Measurements from ENCODE around the gene ZNF598. TPM values are rescaled to one million over a fixed set of nuclear protein-coding genes. Genes with fewer than 3 reads are reported as not detected.
"Not testable (repeated sequence)": the region's sequence is repeated elsewhere in the genome, so short reads cannot be mapped to it uniquely, and the experiment has no call there.

Gene ZNF598
- total RNA-seq, 1 donor from 2014 or later = 14.5 TPM

DNA sequence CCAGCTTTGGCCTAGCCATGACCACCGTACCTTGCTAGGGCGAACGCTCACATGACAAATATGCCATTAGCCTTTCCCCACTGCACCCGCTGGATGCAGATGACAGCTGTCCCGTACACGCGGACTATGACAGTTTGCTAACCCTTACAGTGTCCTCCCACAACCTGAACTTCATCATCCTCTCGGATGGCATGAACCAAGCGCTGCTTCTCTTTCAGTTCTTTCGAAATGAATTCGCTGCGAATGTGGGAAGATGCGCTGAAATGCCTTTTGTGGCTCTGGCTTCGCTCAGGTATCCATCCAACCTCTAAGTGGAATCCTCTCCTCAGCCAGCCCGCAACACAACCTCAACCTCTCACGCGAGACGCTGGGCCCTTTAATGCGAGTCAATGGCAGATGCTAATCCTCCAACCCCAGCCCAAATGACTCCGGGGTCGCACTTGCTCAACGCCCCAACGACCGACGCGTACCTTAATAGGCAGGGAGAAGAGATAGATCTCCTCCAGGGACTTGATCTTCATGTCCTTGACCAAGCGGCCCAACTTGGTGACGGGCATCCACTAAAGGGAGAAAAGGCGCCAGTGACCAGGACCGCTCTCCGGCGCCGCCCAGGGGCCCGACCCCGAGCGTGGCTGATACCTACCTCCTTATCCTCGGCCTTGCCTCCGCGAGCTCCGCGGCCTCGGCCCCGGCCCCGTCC, 45.7 kb downstream of the ZNF598 start:
- intact Hi-C loops (cut with micrococcal nuclease) = no loop called here
- no peaks in the 10 kb centered on the region for H3K9me3 ChIP-seq (replicated peaks)
- DNase-seq = no peak
- peak overlapping the region; percentile 94 for H3K4me3 ChIP-seq
- peak overlapping the region; percentile 97 for H3K27ac ChIP-seq (replicated peaks)
- TF ChIP-seq, protein P1, sequence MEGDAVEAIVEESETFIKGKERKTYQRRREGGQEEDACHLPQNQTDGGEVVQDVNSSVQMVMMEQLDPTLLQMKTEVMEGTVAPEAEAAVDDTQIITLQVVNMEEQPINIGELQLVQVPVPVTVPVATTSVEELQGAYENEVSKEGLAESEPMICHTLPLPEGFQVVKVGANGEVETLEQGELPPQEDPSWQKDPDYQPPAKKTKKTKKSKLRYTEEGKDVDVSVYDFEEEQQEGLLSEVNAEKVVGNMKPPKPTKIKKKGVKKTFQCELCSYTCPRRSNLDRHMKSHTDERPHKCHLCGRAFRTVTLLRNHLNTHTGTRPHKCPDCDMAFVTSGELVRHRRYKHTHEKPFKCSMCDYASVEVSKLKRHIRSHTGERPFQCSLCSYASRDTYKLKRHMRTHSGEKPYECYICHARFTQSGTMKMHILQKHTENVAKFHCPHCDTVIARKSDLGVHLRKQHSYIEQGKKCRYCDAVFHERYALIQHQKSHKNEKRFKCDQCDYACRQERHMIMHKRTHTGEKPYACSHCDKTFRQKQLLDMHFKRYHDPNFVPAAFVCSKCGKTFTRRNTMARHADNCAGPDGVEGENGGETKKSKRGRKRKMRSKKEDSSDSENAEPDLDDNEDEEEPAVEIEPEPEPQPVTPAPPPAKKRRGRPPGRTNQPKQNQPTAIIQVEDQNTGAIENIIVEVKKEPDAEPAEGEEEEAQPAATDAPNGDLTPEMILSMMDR (IDR thresholded peaks at IDR 0.05; ENCODE audit: borderline replicate concordance) = no peak
- H3K4me1 ChIP-seq = peaks cover 63% of the 10 kb centered on the region
- no peaks in the 10 kb centered on the region for H3K27me3 ChIP-seq (ENCODE audit: low read depth)
- H3K36me3 ChIP-seq = peaks cover 28% of the 10 kb centered on the region

DNA sequence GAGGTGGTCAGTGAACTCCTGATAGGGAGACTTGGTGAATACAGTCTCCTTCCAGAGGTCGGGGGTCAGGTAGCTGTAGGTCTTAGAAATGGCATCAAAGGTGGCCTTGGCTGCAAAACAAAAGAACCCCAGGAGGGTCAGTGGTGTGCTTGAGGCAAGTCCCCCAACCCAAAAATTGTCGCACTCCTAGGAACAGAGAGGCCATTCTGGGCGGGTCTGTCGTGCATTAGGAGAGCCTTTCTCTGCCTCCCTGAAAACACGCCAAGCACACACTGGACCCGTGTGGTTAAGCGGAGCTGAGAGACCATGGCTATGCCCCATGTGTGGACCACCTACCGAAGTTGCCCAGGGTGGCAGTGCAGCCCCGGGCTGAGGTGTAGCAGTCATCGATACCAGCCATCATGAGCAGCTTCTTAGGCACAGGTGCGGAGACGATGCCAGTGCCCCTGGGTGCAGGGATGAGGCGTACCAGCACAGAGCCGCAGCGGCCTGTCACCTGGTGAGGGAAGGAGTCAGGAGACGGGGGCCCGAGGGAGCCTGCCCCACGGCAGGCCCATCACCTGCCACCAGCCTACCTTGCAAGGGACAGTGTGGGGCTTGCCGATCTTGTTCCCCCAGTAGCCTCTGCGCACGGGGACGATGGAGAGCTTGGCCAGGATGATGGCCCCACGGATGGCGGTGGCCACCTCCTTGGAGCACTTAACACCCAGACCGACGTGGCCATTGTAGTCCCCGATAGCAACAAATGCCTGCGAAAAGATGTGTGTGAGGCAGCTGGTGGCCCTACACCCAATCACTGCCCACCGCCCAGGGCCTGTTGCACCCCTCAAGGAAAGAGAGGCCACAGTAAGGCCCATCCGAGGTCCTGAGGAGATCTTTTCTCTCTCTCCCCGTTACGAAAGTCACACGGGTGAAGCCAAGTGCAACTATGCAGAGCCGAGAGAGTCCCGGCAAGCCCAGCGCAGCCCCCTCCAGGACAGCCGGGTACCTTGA, 47.2 kb downstream of the ZNF598 start:
- DNase-seq; intact Hi-C loops (cut with micrococcal nuclease); H3K27ac ChIP-seq (replicated peaks); H3K27me3 ChIP-seq (ENCODE audit: low read depth); H3K4me3 ChIP-seq; H3K9me3 ChIP-seq (replicated peaks): not testable (repeated sequence)
- Histone ChIP-seq H3K4me1 (peaks cover 68% of the 10 kb centered on the region), H3K36me3 (peaks cover 28% of the 10 kb centered on the region)

DNA sequence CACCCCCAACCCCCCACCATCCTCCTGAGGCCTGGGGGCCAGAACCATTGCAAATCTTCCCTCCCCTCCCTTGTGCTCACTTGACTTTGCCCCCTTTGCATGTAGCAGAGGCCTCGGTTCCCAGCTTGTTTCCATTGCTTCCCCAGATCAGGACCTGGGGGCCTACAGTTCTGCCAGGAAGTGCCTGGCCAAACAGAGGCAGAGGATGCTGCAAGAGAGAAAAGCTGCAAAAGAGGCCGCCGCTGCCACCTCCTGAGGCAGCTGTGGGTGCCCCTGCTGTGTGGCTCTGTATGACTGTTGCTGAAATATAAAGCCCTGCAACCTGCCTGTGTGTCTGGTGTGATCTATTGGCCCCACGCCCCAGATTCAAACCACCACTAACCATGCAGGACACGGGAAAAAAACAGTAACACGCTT, 48.0 kb downstream of the ZNF598 start:
- TF ChIP-seq, protein P1 (IDR thresholded peaks at IDR 0.05; ENCODE audit: borderline replicate concordance) = no peak
- Histone ChIP-seq H3K27me3 (ENCODE audit: low read depth) (no peaks in the 10 kb centered on the region), H3K4me3 (no peak overlapping the region), H3K27ac (replicated peaks) (peak overlapping the region; percentile 97), H3K36me3 (peaks cover 28% of the 10 kb centered on the region), H3K4me1 (peaks cover 68% of the 10 kb centered on the region), H3K9me3 (replicated peaks) (no peaks in the 10 kb centered on the region)
- intact Hi-C loops (cut with micrococcal nuclease) = no loop called here
- no peak for DNase-seq

DNA sequence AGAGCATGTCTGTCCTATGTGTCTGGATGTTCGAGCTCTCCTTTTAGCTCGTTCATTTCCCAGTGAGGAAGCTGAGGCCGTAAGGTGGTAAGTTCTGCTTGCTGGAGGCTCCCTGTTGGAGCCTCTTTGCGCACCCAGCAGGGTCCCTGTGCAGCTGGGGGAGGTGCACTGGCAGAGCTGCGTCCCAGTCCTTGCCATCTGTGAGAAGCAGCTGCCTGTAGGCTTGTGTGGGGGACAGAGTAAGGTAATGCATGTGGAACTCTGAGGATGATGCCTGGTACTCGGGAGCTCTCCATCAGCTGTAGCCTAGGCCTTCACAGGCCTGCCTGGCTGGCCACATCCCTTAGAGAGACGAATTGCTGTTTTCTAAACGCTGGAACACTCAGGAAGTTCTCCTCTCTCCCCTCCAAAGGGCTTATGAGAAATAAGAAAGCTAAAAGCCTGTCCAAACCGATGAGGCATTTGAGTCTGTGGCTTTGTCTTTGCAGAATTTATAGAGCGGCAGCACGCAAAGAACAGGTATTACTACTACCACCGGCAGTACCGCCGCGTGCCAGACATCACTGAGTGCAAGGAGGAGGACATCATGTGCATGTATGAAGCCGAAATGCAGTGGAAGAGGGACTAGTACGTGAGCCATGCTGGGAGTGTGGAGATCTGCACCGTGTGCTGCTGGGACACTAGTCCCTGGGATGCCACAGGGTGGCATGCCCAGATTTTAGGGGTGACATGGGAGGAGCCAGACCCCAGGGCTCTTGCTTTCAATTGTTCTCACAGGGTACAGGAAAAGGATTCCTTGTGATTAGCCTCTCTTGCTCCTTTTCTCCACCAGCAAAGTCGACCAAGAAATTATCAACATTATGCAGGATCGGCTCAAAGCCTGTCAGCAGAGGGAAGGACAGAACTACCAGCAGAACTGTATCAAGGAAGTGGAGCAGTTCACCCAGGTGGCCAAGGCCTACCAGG, 48.7 kb downstream of the ZNF598 start:
- Histone ChIP-seq H3K27me3 (ENCODE audit: low read depth) (no peaks in the 10 kb centered on the region), H3K27ac (replicated peaks) (peak overlapping the region; percentile 97), H3K36me3 (peaks cover 28% of the 10 kb centered on the region), H3K9me3 (replicated peaks) (no peaks in the 10 kb centered on the region), H3K4me3 (peak overlapping the region; percentile 97), H3K4me1 (peaks cover 64% of the 10 kb centered on the region)
- TF ChIP-seq, protein P1 (IDR thresholded peaks at IDR 0.05; ENCODE audit: borderline replicate concordance) = no peak
- intact Hi-C loops (cut with micrococcal nuclease) = no loop called here
- no peak for DNase-seq

DNA sequence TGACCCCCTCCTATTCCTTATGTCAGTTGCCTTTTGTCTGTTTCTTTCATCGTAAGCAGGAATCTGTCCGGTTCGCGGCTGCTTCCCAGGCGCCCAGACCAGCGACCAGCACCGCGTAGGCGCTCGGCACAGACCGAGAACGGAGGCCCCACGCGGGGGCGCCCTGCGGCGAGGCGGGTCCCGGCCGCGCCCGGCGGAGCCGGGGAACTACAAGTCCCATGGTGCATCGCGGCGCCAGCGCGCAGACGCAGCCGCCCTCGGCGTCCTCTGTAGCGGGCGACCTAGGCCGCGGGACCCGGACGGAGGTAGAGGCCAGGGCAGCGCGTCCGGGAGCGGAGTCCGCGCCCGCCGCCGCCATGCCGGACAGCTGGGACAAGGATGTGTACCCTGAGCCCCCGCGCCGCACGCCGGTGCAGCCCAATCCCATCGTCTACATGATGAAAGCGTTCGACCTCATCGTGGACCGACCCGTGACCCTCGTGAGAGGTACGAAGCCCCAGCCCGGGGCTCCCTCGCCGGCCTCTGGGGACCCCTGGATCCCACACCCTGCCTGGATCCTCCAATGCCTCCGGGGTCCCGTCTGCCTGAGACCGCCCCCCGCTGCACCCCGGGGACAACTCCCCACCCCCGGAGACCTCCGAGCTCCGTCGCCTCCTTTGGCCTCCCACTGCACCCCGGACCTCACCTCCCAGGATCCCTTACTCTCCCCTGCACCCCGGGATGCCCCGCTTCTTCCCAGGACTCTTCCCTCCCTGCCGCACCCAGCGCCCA, 50.2 kb downstream of the ZNF598 start, which contains the start of gene NDUFB10:
TSS of gene NDUFB10 (plus strand) at position 270 of the 771 bp plus-strand sequence. CDS start at position 357, 87 bp downstream.
- peak within 1 kb of the TSS; percentile 97 for H3K27ac ChIP-seq (replicated peaks)
- H3K27me3 ChIP-seq (ENCODE audit: low read depth) = no peaks in the 10 kb centered on the region
- intact Hi-C loops (cut with micrococcal nuclease) = no loop called here
- H3K4me1 ChIP-seq = peaks cover 52% of the 10 kb centered on the region
- H3K9me3 ChIP-seq (replicated peaks) = no peaks in the 10 kb centered on the region
- DNase-seq = peak; percentile 94
- H3K36me3 ChIP-seq = peaks cover 28% of the 10 kb centered on the region
- peak within 1 kb of the TSS; percentile 97 for H3K4me3 ChIP-seq
- TF ChIP-seq, protein P1 (IDR thresholded peaks at IDR 0.05; ENCODE audit: borderline replicate concordance) = peak; percentile 76

Data from left ventricle myocardium inferior (tissue), 1 donor.